GM19193 (cell line): ENCODE data around the gene MUC6.

ENCODE experiments used
- POLR2A ChIP-seq: IDR thresholded peaks from 4 replicates; pipeline ENCODE4 v1.6.1; 2011; ENCODE audit not compliant: insufficient read depth, insufficient read length; ENCODE audit errors: extremely low read depth

Gene MUC6

DNA sequence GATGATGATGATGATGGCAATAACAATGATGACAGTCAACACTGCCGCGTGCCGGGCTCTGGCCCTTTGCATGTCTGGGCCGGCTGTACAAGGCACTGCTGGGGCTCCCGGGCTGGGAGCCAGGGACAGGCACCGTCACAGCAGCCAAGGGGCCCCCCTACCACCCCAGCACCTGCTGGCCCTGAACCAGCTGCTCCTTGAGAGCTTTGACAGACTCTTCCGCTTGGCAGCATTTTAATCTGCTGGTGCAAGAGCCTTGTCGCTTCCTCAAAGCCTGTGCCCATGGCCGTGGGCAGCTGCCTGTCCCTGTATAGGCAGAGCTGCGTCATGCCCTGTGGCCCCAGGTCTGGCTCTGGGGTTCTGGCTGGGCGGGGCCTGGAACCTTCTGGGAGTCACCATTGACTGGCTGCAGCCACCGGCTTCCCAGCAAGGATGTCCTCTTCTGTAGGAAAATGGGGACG, 12.9 kb upstream of the MUC6 start:
- TF ChIP-seq POLR2A, result no peak

DNA sequence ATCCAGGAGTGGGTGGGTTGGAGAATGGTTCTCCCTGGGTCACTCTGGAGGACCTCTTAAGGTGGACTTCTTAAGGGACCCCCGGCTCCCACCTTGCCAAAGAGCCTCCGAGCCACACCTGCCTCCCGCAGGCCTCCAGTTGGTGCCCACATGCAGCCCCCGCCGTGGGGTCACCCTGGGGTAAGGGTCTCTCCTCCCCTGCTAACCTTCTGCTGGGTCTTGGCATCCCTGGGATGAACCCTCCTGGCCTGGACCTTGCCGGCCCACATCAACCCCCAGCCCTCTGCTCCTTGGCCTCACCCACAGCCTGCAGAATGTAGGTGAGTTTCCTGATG, 12.5 kb upstream of the MUC6 start:
- no peak for TF ChIP-seq POLR2A

DNA sequence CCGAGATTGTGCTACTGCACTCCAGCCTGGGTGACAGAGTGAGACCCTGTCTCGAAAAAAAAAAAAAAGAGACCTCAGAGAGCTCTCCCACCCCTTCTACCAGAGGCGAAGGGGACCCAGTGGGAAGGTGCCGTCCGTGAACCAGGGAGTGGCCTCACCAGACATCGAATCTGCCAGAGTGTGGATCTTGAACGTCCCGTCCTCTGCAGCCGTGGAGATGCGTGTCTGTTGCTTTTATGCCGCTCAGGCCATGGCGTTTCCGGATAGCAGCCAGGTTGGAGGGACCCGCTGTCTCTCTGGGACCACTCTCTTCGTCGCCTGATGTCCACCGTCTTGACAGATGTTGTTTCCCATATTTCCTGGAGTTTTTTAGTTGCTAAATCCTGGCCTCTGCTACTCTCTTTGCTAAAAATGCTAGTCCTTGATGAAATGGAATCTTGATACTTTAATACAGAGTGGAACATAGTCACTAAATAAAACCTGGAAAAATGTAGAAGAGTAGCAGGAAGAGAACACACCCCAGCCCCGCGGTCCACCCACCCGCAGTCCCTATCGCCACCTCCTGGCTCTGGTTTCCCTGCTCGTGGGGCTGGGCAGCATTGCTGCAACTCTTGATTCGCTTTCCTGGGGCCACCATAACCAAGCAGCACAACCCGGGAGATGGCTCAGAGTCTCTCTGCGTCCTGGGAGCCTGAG, 12.0 kb upstream of the MUC6 start:
- TF ChIP-seq POLR2A, result no peak

DNA sequence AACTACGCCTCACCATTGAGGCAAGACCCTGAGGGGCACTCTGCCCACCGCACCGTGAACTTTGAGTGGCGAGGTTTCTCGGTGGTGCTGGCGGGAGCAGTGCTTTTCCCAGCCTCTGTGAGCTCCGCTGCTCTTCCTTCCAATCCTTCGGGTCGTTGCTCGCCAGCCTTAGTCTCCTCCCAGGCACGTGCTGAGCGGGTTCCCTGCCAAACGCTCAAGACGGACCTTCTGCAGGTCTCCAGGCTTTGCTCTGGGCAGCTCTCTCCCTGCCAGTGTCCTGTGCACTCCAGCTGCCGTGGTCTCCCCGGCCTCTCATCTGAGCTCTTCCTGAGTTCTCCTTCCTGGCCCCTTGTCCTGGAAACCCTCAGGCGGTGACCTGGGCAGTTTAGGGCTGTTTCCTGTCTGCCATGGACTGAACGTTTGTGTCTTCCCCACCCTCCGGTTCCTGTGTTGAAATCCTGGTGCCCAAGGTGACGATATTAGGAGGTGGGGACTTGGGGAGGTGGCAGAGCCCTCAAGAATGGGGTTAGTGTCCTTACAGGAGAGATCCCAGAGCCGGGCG, 11.2 kb upstream of the MUC6 start:
- TF ChIP-seq POLR2A, result no peak

DNA sequence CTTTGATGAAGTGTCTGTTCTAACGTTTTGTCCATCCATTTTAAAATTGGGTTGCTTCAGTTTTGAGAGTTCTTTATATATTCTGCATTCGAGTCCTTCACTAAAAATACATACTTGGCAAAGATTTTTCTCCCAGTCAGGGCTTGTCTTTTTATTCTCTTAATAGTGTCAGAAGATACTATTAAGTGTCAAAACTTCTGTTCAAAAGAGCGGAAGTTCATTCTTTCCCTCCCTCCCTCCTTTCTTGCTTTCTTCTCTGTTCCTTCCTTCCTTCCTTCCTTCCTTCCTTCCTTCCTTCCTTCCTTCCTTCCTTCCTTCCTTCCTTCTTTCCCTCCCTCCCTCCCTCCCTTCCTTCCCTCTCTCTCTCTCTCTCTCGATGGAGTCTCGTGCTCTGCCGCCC, 7.6 kb upstream of the MUC6 start:
- TF ChIP-seq POLR2A, result no peak

DNA sequence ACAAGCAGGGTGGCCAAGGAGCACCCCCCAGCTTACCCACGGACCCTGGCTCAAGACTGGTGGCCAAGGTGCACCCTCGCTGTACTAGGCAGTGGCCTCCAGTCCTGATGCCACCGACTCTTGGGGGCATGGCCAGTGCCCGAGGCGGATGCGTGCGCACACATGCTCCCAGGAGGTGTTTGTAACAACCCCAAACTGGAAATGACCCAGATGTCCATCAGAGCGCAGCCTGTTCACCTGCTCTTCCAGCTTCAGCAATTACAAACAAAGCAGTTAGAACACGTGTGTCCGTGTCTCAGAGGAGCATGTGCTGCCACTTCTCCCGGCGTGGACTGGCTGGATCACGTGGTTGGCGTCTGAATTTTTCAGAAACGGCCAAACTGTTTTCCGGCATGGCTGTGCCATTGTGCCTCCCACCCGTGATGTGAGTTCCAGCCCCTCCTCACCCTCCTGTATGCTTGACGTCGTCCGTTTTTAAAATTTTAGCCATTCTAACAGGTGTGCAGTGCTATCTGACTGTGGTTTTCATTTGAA, 7.1 kb upstream of the MUC6 start:
- no peak for TF ChIP-seq POLR2A

DNA sequence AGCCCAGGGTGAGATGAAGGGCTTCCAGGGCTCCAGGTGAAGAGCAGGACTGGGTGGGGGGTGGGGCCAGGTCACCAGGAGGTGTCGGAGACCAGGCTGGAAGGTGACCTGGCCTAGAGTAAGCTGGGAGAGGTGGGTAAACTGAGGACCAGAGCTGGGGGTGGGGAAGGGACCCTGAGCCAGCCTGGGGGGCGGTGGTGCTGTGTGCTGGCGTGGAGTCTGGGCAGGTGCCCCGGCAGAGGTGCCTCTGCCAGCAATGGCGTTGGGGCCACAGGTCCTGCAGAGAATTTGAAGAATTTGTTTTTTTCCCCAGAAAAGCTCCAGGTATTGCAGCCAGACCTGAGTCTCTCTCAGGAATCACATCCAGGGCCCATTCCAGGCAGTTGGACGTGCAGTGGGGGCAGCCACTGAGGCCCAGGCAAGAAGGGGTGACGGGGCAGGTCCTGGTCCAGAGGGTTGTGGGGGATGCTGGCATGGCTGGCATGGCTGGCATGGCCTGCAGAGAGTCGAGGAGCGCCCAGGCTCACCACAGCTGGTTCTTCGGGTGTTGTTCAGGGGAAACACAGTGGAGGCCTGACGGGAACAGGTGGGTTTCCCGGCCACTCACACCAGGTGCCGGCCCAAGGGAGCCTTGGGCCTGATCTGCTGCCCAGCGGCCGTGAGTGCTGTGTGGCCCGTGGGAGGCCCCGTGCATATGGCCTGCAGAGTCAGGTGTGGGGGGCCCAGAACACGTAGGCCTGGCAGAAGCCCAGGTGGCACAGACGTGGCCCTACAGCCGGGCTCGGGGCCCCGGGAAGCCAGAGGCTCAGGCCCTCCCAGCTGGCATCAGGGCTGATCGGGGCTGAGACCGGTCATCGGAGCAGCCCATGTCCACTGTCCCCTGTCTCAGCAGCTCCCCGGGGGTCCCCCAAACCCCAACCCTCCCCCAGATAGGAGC, 6.4 kb upstream of the MUC6 start:
- TF ChIP-seq POLR2A, result no peak

DNA sequence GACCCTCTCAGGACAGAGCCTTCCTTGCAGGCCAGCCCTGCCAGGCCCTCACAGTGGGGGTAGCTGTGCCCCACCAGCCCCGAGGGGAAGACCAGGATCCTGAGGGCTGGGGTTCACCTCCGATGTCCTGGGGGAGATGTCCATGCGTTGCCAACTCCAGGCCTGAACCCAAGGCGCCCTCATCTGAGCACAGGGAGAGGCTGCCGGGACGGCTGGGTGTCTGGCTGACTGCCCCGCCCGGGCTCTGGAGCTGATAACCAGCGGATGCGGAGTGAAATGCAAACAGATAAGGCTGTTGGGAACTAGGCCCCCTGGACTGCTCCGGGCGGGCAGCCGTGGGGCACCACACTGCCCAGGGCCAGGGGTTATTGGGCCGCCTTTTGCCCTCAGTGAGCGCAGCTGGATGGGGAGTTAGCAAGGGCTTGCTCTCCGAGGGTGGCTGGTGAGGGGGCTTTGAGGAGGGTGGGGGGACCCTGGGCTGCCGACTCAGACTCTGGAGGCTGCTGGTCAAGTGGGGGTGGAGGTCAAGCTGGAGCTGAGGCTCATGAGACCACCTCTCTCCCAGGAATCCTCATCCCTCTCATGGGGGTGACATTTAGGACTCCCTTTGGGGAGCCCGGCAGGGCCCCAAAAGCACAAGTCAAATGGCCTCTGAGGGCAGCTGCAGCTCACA, 5.6 kb upstream of the MUC6 start:
- TF ChIP-seq POLR2A, result no peak

DNA sequence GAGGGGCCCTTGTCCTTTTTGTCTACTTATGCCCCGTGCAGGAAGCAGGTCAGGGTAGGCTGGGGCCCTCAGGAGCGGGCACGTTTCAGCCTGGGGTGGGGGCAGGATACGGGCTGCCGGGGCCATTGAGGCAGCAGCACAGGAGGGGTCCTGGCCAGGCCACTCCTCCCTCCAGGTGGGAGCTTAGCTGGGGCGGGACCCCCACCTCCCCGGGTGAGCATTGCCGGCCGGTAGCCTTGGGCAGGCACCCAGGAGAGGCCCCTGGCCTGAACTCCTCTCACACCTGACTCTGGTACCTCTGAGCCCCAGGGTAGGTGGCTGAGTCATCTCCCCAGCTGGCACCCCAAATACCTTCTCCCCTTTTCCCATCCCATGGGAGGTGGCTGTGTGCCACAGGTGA, 5.0 kb upstream of the MUC6 start:
- no peak for TF ChIP-seq POLR2A

DNA sequence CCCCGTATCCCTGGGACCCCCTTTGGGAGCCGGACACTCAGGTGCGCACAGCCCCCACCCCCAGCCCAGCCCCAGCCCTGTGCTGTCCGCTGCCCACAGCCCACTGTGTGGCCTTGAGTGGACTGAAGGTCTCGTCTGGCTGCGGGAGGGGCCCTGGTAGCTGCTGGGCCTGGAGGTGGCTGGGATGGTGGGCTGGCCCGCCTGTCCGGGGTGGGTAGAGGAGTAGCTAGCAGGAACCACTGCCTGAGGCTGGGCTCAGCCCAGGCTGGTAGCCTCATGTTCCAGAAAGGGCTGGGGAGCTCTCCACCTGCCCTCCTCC, 4.6 kb upstream of the MUC6 start:
- no peak for TF ChIP-seq POLR2A

DNA sequence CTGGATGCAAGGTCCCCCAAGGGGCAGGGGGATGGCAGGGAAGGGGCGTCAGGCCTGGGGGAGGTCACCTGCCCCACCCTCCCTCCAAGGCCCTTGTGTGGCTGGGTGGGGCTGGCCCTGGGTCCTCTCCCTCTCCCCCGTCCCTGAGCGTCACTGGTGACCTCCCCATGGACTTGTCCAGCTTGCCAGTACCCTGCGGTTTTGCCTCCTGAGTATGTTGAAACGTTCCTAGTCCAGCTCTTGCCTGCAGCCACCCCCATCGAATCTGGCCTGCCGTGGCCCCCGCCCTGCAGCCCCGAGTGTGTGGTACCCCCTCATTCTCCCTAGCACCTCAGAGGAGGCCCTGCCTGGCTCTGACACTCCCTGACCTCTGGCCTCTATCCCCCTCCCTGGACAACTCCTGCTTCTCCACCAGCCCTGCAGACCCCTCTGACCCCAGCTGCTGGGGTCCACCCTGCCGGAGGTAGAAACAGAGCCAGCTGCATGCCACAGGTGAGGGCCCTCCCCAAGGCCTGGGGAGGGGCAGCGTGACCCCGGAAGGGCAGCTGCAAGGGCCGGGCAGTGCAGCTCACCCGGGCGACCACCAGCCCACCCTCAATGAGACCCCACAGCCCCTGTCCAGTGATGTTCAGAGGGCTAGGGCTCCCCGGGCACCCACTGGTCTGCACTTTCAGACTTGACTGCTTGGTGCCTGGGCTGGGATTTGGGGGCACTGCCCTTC, 4.1 kb upstream of the MUC6 start:
- no peak for TF ChIP-seq POLR2A

DNA sequence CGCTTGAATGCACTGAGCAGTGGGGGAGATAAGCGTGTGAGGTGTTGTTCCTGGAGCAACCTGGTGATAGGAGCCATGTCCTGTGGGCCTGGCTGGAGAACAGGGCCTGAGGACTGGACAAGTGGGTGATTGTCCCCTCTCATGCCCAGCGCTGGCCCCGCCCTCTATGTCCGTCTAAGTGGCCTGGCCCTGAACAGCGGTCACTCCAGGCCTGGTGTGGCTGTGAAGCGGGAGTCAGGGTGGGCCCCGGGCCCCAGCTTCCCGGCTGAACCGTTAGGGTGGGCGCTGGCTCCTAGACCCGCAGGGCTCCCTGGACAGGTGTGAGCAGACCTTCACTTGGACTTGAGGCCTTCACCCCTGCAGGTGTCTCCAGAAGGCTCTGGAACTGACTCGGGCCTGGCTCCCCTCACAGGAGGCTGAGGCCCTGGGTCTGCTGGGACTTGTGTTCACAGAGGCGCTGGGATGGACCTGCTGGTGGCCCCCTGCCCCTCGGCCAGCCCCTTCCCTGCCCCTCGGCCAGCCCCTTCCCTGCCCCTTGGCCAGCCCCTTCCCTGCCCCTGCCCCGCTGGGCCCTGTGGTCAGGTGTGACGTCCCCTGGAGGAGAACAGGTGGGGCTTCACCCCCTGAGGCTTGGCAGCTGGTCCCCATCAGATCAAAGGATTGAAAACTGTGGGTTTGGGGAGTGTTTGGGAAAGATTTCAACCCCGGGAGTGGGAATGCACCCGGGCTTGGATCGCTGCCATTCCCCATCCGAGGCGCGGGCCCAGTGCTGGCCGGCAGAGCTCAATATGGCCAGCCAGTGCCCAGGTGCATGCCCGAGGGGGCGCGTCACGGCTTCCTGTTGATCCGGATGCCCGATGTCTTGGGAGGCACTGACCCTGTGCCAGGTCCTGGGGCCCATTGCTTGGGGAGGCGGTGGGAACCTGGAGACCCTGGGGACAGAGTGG, 3.2 kb upstream of the MUC6 start:
- TF ChIP-seq POLR2A, result no peak

DNA sequence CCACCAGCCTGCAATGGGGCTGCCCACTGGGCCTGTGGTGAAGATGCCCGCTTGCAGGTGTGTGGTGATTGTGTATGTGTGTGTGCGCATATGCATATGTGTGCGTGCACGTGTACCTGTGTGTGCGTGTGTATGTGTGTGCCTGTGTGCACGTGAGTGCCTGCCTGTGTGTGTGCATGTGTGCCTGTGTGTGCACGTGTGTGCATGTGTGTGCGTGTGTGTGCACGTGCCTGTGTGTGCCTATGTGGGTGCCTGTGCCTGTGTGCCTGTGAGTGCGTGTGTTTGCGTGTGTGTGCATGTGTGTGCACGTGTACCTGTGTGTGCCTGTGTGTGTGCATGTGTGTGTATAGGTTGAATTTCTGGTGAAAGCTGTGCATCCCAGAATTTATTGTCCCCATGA, 2.4 kb upstream of the MUC6 start:
- no peak for TF ChIP-seq POLR2A
